RWPE2 (cell line): ENCODE results near the gene CFAP206.
A peak's percentile ranks its signal among the peaks of the same experiment; 100 is the strongest.

Experiments used
- ATAC-seq: fragments of 200-7000 bp; cut with Tn5 transposase; 3 replicates; pipeline ENCODE4 v1.9.1; 2021; ENCODE audit warnings: low read depth
- DNase-seq: peaks from one replicate; pipeline ENCODE4 v3.0.0-alpha.2; 2020; ENCODE audit warnings: low spot score
- H3K27ac ChIP-seq: fragments of 450-650 bp; 2 replicates; pipeline ENCODE4 v1.5.1; 2017; ENCODE audit warnings: mild to moderate bottlenecking; ENCODE audit not compliant: poor library complexity, severe bottlenecking
- H3K27me3 ChIP-seq: fragments of 250-450 bp; sonication (Bioruptor Pico); 2 replicates; pipeline ENCODE4 v1.5.1; 2021; ENCODE audit warnings: mild to moderate bottlenecking, moderate library complexity; ENCODE audit not compliant: insufficient read depth, poor library complexity, severe bottlenecking
- H3K36me3 ChIP-seq: fragments of 250-450 bp; sonication (Bioruptor Pico); 2 replicates; pipeline ENCODE4 v1.5.1; 2020; ENCODE audit warnings: low read depth, mild to moderate bottlenecking, moderate library complexity
- H3K4me1 ChIP-seq: fragments of 250-450 bp; sonication (Bioruptor Pico); 2 replicates; pipeline ENCODE4 v1.5.1; 2021; ENCODE audit warnings: mild to moderate bottlenecking, moderate library complexity; ENCODE audit not compliant: insufficient read depth, poor library complexity, severe bottlenecking
- H3K4me3 ChIP-seq: fragments of 250-450 bp; sonication (Bioruptor Pico); 2 replicates; pipeline ENCODE4 v1.5.1; 2021; ENCODE audit warnings: mild to moderate bottlenecking, moderate library complexity; ENCODE audit not compliant: severe bottlenecking
- H3K9me3 ChIP-seq: fragments of 250-450 bp; sonication (Bioruptor Pico); 2 replicates; pipeline ENCODE4 v1.5.1; 2021; ENCODE audit warnings: mild to moderate bottlenecking, moderate library complexity; ENCODE audit not compliant: severe bottlenecking
- TF ChIP-seq, protein P1 (sequence below): fragments of 450-650 bp; IDR thresholded peaks from one replicate; pipeline ENCODE4 v1.5.1; 2017; ENCODE audit warnings: mild to moderate bottlenecking, moderate library complexity; ENCODE audit not compliant: poor library complexity, severe bottlenecking

CFAP206 gene

DNA sequence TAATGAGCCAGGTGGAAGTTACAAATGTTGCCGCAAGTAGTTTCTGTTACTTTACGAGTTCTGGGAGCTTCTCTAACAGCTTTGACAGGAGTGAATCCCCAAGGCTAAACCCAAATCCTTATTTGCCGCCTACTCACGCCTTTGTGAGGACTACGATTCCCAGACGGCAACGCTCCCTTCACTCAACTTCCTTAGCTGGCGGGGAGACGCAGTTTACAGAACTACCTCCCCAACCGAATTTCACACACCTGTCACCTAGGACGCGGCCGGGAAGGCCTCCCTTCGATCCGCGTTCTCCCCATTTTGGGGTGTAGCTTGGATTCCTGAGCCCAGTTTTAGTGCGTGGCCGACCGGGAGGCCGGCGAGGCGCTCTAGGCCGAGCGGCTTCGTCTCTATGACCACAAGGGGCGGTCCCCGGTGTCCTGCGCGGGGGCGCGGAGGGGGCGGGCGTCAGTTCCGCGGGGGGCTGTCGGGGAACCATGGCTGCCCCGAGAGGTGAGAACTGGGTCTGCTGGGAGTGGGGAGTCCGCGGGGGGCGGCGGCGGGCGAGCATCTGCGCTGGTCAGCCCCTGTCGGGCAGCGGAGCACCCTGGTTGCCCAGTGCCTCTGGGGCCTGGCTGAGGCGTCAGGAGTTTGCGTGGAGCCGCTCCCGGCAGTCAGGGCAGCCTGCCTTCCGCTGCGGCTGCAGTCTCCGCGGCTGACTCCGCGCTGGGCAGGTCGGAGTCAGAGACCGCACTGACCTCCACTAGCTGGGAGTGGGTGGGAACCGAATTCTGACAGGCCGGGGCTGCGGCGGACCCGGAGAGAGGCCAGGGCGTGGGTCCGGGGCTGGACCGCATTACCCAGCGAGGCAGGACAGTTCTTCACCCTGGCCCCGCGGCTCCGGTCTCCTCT, 65.0 kb downstream of the CFAP206 start, which contains the start of gene SLC35A1:
TSS of gene SLC35A1 (plus strand) at position 450 of the 894 bp plus-strand sequence. CDS start at position 480, 30 bp downstream.
- Histone ChIP-seq H3K27ac (peak within 1 kb of the TSS; percentile 46), H3K36me3 (peaks cover 6% of the 10 kb centered on the region), H3K27me3 (no peaks in the 10 kb centered on the region), H3K9me3 (no peaks in the 10 kb centered on the region), H3K4me3 (peak within 1 kb of the TSS; percentile 74), H3K4me1 (peaks cover 12% of the 10 kb centered on the region)
- DNase-seq: peak; percentile 70
- TF ChIP-seq, protein P1, sequence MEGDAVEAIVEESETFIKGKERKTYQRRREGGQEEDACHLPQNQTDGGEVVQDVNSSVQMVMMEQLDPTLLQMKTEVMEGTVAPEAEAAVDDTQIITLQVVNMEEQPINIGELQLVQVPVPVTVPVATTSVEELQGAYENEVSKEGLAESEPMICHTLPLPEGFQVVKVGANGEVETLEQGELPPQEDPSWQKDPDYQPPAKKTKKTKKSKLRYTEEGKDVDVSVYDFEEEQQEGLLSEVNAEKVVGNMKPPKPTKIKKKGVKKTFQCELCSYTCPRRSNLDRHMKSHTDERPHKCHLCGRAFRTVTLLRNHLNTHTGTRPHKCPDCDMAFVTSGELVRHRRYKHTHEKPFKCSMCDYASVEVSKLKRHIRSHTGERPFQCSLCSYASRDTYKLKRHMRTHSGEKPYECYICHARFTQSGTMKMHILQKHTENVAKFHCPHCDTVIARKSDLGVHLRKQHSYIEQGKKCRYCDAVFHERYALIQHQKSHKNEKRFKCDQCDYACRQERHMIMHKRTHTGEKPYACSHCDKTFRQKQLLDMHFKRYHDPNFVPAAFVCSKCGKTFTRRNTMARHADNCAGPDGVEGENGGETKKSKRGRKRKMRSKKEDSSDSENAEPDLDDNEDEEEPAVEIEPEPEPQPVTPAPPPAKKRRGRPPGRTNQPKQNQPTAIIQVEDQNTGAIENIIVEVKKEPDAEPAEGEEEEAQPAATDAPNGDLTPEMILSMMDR: no peak
- ATAC-seq: peak; percentile 85

DNA sequence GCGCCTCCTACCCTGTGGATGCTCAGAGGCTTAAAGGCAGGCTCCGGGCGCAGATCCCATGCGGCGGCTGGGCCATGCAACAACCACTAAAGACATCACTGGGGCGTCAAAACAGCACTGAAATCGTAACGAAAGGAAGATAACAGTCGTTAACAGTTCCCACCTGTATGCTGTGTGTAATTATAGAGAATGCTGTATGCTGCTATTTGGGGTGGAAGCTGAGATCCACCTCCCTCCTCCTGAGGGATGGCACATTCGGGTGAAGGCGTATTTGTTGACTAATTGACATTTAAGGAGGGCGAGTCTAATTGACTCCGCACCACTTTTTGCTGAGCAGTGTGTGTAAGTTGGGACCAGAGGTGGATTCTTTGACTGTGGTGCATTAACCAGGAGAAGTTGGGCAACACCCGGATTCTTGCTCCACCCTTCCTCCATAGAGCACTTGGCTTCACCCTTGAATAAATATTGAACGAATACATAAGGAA, 65.7 kb downstream of the CFAP206 start:
- peaks cover 12% of the 10 kb centered on the region for H3K4me1 ChIP-seq
- TF ChIP-seq, protein P1: no peak
- peaks cover 11% of the 10 kb centered on the region for H3K36me3 ChIP-seq
- ATAC-seq: peak; percentile 37
- H3K9me3 ChIP-seq: no peaks in the 10 kb centered on the region
- H3K27ac ChIP-seq: peak overlapping the region; percentile 46
- no peak for DNase-seq
- no peaks in the 10 kb centered on the region for H3K27me3 ChIP-seq
- H3K4me3 ChIP-seq: peak overlapping the region; percentile 74

DNA sequence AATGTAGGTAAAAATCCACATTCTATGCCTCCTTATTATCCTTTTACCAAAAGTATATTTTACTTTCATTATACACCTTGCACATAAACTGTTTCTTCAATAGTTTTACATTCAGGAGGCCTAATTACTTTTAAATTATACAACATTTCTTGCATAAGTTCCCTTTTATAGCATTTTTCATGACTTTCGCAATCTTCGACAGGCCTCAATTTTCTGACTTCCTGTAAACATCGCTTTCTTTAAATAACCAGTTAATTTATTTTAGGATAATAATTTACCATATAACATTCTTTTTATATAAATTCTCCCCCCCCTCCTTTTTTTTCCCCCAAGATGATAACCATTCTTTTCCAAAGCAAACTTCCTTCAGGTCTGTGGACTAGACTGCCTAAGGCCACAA, 74.2 kb downstream of the CFAP206 start:
- no peak for DNase-seq
- no peak for ATAC-seq
- TF ChIP-seq, protein P1: no peak

DNA sequence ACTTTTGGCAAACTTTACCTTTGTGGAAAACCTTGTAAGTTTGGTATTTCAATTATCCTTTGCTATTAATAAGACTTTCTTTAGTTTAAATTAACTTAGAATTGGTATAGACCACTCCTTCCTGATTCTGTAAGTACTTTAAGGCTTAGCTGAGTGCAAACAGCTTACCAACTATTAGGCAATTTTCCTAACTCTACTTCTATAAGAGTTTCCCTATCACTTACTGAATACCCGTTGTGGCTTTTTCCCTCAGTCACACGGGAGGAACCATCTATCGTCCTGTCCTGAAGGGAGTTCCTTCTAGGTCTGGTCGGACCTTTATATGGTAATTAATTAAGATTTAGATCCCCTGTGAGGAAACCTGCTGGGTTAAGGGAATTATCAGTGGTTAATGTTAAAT, 74.6 kb downstream of the CFAP206 start:
- peaks cover 29% of the 10 kb centered on the region for H3K36me3 ChIP-seq
- H3K27ac ChIP-seq: no peak overlapping the region
- no peak for ATAC-seq
- no peak for DNase-seq
- no peaks in the 10 kb centered on the region for H3K4me1 ChIP-seq
- H3K9me3 ChIP-seq: peaks cover 11% of the 10 kb centered on the region
- H3K4me3 ChIP-seq: no peak overlapping the region
- TF ChIP-seq, protein P1: no peak
- no peaks in the 10 kb centered on the region for H3K27me3 ChIP-seq

More for the DNA sequence above, 74.2 kb downstream of the CFAP206 start:
- no peaks in the 10 kb centered on the region for H3K27me3 ChIP-seq
- no peaks in the 10 kb centered on the region for H3K4me1 ChIP-seq
- H3K36me3 ChIP-seq: peaks cover 31% of the 10 kb centered on the region
- H3K4me3 ChIP-seq: no peak overlapping the region
- H3K9me3 ChIP-seq: peaks cover 11% of the 10 kb centered on the region
- H3K27ac ChIP-seq: no peak overlapping the region

DNA sequence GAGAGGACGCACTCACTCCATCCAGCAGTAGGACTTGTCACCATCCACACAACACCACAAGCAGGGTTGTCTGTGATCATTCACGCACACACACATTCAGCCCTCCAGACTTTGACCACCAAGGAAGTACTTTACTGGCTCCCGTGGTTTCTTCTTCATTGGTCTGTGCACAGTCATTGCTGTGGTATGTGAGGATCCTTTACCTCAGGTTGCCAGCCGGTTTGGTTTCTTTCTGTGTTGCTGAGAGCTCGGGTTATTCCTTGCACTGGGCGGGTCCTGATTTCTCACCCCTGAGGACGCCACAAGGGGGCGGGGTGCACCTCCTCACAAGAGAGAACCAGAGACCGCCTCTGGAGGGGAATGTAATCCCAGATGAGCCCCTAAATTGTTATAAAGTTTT, 76.2 kb downstream of the CFAP206 start:
- peak; percentile 40; the same call in 1 of the 3 replicates for ATAC-seq
- Histone ChIP-seq H3K4me3 (no peak overlapping the region), H3K36me3 (peaks cover 16% of the 10 kb centered on the region), H3K4me1 (no peaks in the 10 kb centered on the region), H3K27ac (peak overlapping the region; percentile 49), H3K9me3 (peaks cover 11% of the 10 kb centered on the region), H3K27me3 (no peaks in the 10 kb centered on the region)
- TF ChIP-seq, protein P1: no peak
- DNase-seq: no peak
